Stimulated activated CD4-positive, alpha-beta T cell treated with anti-CD3 and anti-CD28 coated beads, TNF-alpha, amount 100 ng/mL, for 4 hours (primary cell): ENCODE measurements around the gene GNG13.
"Not testable (repeated sequence)": the region's sequence is repeated elsewhere in the genome, so short reads cannot be mapped to it uniquely, and the experiment has no call there.

Experiments
- DNase-seq, 3 experiments: peaks; one replicate each; pipeline ENCODE4 v3.0.0-alpha.2; 2020; ENCODE audit warnings: low read depth in 3 of 3

GNG13 gene

DNA sequence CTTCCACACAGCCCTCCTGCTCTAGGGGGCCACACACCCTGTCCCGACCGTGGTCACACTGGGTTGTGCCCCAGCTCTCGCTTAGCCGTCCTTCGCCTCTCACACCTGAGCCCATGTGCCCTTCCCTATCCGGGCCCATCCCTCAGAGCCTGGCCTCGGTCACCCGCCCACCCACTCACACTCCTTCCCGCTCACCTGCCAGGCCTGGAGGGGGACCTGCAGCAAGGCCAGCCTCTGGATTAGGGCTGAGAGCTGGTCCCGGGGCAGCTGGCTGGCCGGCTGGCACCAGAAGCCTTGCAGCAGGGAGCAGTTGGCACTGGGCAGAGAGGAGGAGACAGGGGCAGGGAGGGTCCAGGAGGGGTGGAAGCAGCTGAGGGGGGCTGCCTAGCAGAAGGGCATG is 22.1 kb downstream of the GNG13 start:
- DNase-seq: no peak

DNA sequence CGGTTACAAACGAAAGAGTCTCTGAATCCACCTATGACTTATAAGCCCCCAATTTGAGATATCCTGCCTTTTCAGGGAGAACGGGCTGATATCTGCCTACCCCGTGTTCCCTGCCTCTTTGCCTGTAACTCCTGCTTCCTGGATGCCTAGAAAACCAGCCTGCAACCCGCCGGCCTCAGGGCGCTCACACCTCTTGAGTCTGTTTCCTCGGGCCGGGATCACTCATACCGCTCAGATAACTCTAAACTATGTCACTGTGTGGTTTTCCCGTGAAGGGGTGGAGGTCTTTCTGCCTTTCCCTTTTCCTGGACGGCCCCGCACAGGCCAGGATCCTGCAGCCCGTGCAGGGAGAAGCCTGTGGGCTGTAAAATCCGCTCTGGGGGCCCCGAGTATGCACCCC is 22.7 kb downstream of the GNG13 start:
- DNase-seq: no peak

DNA sequence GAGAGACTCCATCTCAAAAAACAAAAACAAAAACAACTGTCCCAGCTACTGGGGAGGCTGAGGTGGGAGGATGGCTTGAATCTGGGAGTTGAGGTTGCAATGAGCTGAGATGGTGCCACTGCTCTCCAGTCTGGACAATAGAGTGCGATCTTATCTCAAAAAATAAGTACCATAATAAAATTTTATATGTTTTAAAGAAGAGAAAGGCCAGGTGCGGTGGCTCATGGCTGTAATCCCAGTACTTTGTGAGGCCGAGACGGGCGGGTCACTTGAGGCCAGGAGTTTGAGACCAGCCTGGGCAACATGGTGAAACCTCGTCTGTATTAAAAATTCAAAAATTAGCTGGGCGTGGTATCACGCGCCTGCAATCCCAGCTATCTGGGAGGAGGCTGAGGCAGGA is 23.7 kb downstream of the GNG13 start:
- no peak for DNase-seq

DNA sequence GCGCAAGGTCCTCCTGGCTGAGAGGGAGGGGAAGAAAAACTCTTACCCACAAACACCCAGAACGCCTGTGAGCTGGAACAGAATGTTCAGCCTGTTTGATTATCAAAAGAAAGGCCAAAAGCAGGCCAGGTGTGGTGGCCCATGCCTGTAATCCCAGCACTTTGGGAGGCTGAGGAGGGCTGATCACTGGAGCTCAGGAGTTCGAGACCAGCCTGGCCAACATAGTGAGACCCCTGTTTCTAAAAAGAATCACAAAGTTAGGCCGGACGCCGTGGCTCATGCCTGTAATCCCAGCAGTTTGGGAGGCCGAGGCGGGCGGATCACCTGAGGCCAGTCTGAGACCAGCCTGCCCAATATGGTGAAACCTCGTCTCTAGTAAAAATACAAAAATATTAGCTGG is 24.2 kb downstream of the GNG13 start:
- DNase-seq: not testable (repeated sequence)

DNA sequence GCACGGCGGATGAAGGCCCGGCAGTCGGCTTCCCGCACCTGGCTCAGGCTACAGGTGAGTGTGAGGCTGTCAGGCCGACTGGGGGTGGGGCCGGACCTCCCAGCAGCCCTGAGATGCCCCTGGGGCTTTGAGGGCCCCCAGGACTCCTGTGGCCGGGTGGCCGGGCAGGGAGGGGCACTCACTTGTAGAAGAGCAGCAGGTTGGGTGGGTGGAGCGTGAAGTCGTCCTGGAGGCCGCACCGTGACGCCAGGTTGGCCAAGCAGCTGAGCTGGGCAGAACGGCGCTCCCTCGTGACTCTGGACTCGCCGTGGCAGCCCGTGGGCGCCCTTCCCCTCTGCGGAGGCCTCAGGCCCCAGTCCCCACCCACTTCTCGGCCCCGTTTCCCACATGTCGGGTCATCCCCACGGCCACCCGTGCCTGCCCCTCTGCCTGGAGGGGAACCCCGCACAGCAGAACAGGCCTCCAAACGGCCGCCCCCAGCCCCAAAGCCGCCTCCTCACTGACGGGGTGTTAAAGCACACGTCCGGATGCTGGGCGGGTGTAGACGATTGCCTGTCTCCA is 25.2 kb downstream of the GNG13 start:
- no peak for DNase-seq

DNA sequence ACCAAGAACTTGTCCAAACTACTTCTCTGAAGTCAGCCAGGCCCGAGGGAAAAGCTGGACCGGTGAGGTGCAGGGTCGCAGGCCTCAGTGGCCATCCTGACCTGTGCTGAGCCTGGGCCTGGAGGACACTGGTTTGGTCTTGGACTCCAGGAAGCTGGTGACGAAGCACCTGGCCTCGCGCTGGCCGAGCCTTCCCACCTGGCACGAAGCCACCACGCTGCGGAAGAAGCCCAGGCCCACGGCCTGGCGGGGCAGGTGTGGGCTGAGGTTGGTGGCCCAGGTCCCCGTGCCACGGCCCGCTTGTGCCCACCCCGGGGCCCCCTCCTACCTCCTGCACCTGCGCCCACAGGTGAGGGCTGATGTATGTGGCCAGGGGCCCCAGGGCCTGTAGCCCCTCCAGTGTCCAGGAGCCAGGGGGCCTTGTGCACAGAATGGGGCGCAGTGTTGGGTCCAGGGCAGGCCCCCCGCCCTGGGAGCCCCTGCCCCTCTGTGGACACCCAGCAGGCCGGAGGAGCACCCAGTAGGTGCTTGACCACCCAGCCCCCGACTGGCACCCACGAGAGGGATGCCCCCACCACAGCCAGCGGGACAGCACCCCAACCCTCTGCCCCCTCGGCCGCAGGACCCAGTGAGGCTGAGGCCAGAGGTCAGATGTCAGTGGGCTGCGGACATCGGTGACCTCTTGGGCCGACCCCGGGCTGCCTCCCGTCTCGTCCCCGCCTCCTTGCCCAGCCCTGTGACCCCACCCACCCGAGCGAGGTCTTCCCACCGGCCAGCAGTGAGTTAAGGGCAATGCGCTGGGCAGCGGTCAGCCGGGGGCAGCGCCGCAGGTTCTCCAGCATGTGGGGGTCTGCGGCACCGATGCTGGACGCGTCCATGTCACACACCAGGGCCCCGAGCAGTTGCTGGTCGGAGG is 26.2 kb downstream of the GNG13 start:
- DNase-seq: no peak

DNA sequence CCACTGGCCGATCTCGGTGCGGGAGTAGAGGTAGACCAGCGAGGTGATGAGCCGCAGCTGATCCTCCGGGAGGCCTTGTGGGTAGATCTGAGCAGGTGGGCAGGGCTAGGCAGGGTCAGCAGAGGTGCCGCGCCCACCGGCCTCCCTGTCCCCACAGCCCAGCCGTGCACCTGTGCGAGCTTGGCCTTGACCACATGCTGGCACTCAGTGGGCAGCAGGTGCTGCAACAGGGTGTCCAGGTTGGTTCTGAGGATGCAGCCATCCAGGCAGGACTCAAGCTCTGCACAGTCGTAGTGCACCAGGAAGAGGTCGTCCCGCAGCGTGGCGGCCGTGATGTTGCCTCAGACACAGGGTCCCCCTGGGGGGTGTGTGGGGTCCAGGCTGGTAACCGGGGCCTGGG is 27.6 kb downstream of the GNG13 start:
- DNase-seq: no peak

DNA sequence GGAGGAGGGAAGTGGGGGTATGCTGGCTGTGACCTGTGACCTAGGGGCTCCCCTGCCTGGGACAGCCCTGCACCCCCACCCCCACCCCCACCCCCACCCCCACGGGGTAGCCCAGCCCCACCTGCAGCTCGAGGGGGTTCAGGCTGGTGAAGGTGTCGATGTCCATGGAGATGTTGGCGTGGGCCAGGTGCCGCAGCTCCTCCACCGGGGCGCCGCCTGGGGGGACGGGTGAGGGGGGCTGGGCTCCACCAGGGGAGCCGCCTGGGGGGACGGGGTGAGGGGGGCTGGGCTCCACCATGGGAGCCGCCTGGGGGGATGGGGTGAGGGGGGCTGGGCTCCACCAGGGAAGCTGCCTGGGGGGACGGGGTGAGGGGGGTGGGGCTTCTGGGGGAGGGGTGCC is 30.1 kb downstream of the GNG13 start:
- DNase-seq: no peak

DNA sequence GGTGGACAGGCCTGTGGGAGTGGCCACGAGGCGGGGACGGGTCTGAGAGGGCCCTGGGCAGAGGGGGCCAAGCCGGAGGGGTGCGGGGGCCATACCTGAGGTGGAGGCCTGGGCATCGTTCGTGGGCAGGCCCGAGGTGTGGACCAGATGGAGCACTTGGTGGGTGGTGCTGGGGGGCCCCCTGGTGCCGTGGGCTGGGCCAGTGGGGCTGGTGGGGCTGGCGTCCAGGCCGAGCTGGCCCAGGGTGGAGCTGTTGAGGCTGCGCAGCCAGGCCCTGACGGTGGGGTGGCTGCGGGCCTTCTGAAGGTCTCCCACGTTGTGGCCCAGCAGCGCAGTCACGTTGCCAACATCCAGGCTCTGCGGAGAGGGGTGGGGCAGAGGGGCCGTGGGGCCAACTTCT is 30.6 kb downstream of the GNG13 start:
- DNase-seq: no peak

DNA sequence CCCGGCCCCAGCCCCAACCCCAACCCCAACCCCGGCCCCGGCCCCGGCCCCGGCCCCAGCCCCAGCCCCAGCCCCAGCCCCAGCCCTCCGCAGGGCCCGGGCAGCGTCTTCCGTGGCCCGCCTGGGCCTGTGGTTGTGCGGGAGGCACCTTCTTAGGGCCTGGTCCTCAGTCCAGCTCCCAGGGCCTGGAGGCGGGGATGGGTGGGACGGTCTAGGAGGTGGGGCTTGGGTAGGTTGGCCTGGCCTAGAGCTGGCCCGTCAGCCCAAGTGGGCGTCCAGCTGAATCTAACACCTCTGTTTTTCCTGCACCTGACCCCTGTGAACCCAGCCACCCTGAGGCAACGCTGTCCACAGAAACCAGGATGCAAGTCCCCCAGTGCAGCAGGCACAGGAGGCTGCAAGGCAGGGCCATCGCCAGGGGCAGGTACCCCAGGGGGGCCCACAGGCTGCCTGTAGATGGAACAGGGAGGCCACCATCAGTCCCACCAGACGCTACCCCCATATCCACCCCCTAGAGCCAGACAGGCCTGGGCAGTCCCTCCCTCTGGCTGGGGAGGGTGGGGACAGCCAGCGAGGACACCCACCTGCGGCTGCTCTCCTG is 31.2 kb downstream of the GNG13 start:
- DNase-seq: no peak

DNA sequence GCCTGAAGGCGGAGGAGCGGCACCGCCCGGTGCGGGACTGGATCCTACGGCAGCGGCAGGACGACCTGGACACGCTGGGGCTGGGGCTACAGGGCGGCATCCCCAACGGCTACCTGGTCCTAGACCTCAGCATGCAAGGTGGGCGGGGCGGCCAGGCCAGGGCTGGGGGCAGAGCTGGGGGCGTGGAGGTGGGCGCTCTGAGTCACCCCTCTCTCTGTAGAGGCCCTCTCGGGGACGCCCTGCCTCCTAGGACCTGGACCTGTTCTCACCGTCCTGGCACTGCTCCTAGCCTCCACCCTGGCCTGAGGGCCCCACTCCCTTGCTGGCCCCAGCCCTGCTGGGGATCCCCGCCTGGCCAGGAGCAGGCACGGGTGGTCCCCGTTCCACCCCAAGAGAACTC is 32.1 kb downstream of the GNG13 start:
- no peak for DNase-seq

DNA sequence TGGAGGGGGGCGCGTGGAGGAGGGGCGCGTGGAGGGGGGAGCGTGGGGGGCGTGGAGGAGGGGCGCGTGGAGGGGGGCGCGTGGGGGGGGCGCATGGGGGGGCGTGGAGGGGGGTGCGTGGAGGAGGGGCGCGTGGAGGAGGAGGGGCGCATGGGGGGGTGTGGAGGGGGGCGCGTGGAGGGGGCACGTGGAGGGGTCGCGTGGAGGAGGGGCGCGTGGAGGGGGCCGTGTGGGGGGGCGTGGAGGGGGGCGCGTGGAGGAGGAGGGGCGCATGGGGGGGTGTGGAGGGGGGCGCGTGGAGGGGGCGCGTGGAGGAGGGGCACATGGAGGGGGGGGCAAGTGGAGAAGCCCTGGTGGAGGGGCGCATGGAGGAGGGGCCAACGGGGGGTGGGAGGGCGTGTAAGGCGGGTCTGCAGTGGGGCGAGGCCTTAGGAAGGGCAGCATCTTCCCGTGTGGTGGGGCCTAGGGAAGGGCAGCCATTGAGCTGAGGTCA is 32.7 kb downstream of the GNG13 start:
- DNase-seq: no peak

DNA sequence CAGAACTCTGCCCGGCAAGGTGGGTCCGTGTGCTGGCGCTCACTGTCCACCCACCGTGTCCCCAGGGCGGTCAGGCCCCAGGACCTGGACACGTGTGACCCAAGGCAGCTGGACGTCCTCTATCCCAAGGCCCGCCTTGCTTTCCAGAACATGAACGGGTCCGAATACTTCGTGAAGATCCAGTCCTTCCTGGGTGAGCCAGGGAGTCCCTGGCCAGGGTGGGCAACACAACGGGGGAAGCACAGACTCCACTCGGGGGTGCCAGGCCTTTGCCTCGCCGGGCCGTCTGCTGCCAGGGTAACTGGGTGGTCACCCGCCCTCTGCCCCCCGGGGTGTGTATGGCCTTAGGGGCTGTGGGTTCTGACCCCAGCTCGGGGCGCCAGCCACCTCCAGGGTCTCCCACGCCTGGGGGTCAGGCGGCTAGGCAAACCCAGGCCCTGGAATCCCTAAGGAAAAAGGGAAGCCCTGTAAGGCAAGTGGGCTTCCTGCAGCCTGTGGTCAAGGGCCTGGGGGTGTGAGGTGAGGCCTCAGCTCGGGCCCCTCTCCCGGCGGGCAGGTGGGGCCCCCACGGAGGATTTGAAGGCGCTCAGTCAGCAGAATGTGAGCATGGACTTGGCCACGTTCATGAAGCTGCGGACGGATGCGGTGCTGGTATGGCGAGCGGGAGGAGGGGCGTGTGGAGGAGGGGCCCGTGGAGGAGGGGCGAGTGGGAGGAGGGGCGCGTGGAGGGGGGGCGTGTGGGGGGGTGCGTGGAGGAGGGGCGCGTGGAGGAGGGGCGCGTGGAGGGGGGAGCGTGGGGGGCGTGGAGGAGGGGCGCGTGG is 33.5 kb downstream of the GNG13 start:
- DNase-seq: no peak

DNA sequence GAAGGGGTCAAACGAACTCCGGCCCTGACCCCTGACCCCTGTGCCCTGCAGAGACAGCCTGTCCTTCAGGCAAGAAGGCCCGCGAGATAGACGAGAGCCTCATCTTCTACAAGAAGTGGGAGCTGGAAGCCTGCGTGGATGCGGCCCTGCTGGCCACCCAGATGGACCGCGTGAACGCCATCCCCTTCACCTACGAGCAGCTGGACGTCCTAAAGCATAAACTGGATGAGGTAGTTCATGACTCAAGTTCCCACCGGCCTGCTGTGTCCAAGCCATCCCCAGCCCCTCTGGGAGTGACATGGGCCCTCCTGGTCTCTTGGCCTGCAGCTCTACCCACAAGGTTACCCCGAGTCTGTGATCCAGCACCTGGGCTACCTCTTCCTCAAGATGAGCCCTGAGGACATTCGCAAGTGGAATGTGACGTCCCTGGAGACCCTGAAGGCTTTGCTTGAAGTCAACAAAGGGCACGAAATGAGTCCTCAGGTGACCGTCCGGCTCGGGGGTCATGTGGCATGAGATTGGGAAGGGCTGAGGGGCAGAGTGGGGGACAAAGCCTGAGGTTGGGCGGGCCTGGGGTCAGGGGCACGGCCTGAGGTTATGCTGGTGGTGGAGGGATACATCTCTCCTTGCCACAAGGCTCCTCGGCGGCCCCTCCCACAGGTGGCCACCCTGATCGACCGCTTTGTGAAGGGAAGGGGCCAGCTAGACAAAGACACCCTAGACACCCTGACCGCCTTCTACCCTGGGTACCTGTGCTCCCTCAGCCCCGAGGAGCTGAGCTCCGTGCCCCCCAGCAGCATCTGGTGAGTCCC is 34.3 kb downstream of the GNG13 start:
- no peak for DNase-seq

DNA sequence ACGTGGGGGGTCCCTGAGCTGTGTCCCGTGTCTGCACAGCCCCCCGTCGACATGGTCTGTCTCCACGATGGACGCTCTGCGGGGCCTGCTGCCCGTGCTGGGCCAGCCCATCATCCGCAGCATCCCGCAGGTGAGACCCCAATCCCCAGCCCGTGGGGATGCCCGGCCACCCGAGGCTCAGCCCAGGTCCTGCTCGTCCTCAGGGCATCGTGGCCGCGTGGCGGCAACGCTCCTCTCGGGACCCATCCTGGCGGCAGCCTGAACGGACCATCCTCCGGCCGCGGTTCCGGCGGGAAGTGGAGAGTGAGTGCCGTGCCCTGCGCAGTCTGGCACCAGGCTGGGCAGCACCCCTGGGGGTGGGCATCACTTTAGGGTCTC is 35.1 kb downstream of the GNG13 start:
- no peak for DNase-seq

DNA sequence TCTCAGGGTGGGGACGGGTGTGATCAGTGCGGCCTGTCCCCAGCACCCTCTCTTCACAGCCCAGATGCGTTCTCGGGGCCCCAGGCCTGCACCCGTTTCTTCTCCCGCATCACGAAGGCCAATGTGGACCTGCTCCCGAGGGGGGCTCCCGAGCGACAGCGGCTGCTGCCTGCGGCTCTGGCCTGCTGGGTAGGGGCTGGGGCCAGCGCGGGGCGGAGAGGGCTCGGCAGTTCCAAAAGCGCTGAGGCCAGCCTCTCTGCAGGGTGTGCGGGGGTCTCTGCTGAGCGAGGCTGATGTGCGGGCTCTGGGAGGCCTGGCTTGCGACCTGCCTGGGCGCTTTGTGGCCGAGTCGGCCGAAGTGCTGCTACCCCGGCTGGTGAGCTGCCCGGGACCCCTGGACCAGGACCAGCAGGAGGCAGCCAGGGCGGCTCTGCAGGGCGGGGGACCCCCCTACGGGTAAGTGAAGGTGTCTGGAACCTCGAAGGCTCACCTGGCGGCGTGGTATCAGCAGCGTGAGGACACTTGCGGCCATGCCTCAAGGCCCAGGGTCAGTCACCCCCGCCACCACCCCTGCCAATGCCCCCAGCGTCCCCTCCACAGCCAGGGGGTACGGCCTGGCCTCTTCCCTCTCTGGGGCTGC is 35.6 kb downstream of the GNG13 start:
- DNase-seq: no peak

DNA sequence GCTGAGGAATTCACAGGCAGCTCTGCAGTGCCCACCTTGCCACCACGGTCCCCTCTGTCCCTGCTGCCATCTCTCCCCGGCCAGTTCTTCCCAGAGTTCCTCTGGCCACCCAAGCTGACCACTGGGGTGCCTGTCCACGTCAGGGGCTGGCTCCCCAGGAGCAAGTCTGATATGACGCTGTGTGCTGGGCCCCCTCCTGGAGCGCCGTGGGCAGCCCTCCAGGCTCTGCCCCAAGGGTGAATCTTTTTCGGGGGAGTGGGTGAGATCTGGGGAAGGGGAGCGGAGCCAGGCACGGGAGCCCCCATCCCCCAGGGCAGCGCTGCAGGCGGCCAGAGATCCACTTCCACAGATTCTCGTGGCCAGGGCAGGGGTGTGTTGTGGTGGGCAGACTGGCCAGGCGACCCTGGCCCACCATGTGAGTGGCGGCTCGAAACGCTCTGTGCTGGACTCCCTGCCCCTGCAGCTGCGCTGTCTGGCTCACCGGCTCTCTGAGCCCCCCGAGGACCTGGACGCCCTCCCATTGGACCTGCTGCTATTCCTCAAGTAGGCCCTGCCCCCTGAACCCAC is 36.3 kb downstream of the GNG13 start:
- DNase-seq: no peak

DNA sequence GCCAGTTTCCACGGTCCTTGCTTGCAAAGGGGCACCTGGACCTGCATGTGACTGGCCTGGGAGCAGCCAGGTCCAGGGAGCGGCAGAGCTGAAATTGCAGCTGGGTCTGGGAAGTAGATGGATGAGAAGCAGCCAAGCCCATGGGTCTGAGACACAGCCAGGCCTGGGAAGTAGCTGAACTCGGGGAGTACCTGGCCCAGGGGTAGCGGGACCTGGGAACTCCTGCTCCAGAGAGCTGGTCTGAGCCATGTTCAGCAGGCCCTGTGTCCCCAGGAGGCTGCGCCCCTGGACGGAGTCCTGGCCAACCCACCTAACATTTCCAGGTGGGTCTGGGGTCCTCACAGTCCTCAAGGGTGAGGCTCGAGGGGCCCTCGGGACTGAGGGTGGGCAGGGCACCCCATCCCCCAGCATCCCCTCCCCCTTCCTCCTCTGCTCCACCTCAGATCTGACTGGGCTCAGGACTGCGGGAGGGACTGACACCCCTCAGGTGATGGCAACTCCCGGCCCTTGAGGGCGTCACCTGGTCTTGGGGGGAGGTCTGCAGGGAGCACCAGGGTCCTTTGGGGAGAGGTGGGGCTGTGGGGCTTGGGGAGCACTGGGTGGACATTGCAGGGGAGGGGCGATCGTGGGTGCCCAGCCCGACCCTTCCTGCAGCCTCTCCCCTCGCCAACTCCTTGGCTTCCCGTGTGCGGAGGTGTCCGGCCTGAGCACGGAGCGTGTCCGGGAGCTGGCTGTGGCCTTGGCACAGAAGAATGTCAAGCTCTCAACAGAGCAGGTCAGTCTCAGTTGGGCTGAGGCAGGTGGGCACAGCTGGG is 37.0 kb downstream of the GNG13 start:
- DNase-seq: no peak

DNA sequence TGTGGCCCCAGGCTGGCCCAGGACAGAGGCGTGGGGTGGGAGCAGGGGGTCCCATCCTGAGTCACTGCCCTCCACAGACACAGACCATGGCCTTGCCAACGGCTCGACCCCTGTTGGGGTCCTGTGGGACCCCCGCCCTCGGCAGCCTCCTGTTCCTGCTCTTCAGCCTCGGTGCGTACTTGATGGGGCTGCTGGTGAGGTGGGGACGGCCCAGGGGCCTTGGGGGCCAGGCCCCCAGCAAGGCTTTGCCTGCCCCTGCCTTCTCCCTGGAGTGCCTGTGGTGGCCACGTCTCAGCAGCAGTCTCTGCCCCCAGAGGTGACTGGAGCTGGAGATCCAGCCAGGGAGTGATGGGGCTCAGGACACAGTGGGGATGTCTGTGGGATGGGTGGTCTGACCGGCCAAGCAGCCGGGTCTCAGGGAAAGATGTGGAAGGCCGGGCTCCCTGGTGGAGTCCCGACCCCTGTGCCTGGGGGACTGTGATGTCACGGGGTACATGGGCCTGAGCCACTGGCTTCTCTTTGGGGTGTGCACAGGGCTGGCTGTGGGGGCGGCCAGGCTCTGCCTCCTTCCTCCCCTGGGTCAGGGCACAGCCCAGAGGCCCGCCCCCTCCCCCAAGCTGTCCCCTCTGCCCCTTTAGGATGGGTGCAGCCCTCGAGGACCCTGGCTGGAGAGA is 37.8 kb downstream of the GNG13 start:
- no peak for DNase-seq
